ENCODE data around the gene MAP3K6. TPM values are rescaled to one million over a fixed set of nuclear protein-coding genes. Genes with fewer than 3 reads are reported as not detected.

MAP3K6 gene
- total RNA-seq, 2 experiments from 2014 or later, result 8.3 to 9.5 TPM

DNA sequence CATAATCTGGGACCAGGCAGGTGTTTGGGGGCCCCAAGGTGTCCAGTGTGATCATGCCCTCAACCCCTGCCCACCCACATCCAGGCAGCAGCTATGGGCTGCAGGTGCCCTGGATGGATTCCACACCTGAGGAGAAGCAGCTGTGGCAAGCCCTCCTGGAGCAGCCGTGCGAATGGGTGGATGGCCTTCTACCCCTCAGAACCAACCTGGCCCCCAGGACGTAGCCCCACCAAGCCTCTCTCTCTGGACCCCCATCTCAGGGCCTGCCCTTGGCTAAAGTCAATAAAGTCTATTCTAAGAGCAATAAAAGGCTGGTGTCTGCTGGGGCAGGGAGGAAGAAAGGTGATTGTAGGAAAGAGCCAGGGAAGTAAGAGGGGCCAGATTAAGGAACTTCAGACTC lies 13.1 kb downstream of the MAP3K6 start:
- ChIA-PET CTCF (interaction anchor here (1.1 to 8.9 kb wide), 5 partner anchors 10 to 54 kb away, joined by 3 to 91 read pairs (median 75); partner anchors contain the start of genes CD164L2 and SYTL1), POLR2A (interaction anchor here (1.1 to 6.7 kb wide), 3 partner anchors 9 to 17 kb away, joined by 4 to 61 read pairs (median 4); partner anchors contain the start of gene SYTL1)
- H3K4me3 Mint-ChIP-seq, result no peak overlapping the region
- intact Hi-C loops (cut with micrococcal nuclease), result no loop called here
- H3K27ac Mint-ChIP-seq, result peak overlapping the region; percentile 20
- TF ChIP-seq, protein P1, sequence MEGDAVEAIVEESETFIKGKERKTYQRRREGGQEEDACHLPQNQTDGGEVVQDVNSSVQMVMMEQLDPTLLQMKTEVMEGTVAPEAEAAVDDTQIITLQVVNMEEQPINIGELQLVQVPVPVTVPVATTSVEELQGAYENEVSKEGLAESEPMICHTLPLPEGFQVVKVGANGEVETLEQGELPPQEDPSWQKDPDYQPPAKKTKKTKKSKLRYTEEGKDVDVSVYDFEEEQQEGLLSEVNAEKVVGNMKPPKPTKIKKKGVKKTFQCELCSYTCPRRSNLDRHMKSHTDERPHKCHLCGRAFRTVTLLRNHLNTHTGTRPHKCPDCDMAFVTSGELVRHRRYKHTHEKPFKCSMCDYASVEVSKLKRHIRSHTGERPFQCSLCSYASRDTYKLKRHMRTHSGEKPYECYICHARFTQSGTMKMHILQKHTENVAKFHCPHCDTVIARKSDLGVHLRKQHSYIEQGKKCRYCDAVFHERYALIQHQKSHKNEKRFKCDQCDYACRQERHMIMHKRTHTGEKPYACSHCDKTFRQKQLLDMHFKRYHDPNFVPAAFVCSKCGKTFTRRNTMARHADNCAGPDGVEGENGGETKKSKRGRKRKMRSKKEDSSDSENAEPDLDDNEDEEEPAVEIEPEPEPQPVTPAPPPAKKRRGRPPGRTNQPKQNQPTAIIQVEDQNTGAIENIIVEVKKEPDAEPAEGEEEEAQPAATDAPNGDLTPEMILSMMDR (IDR thresholded peaks at IDR 0.05), result no peak
- H3K9me3 Mint-ChIP-seq, result no peaks in the 10 kb centered on the region
- ATAC-seq (no peak), DNase-seq (no peak)
- peaks cover 2% of the 10 kb centered on the region for H3K36me3 Mint-ChIP-seq (ENCODE audit: low read depth)
- H3K4me1 Mint-ChIP-seq (ENCODE audit: low read depth), result peaks cover 34% of the 10 kb centered on the region
- no peaks in the 10 kb centered on the region for H3K27me3 Mint-ChIP-seq

DNA sequence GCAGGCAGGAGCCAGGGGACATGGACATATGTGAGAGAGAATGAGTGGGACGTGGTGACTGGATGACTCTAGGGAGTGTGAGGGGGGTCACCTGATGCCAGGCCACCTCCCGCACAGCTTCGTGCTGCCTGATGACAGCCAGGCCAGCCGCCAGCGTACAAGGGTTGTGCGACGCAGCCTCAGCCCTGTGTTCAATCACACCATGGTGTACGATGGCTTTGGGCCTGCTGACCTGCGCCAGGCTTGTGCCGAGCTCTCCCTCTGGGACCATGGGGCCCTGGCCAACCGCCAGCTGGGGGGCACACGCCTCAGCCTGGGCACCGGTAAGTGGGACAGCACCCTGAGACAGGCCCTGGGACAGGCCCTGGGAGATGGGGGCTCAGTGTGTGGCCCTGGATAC lies 13.6 kb downstream of the MAP3K6 start:
- POLR2A ChIA-PET, result interaction anchor here (0.6 to 6.7 kb wide), 6 partner anchors 9 to 348 kb away, joined by 3 to 61 read pairs (median 4); partner anchors contain the start of gene SYTL1
- H3K27me3 Mint-ChIP-seq, result no peaks in the 10 kb centered on the region
- H3K4me3 Mint-ChIP-seq, result no peak overlapping the region
- CTCF ChIA-PET, result interaction anchor here (0.7 to 8.9 kb wide), 5 partner anchors 11 to 53 kb away, joined by 3 to 85 read pairs (median 5); partner anchors contain the start of gene SYTL1
- H3K4me1 Mint-ChIP-seq (ENCODE audit: low read depth), result peaks cover 34% of the 10 kb centered on the region
- ATAC-seq, result no peak
- no peak overlapping the region for H3K27ac Mint-ChIP-seq
- H3K36me3 Mint-ChIP-seq (ENCODE audit: low read depth), result peaks cover 2% of the 10 kb centered on the region
- TF ChIP-seq, protein P1 (IDR thresholded peaks at IDR 0.05), result no peak
- no peaks in the 10 kb centered on the region for H3K9me3 Mint-ChIP-seq
- no peak for DNase-seq
- intact Hi-C loops (cut with micrococcal nuclease), result no loop called here

DNA sequence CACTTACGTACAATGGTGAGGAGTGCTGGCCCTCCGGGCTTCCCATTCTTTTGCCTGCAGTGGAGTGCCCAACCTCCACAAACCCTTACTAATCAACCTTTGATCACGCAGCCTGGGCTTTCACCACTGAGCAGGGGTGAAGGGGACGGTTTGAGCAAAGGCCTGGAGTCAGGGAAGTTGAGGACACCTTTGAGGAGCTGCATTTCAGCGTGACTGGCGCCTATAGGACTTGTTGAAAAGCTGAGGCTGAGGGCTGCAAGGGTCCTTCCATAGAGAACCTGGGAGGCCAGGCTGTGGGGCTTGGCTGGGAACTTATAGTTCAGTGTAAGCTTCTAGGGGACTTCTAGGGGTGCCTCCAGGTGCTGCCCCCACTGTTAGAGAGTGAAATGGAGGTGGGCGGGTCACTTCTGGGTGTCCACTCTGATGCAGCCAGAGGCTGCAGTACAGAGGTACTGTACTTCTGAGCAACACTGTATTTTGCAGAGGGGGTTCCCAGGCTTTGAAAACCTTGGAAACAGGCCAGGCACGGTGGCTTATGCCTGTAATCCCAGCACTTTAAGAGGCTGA lies 15.1 kb downstream of the MAP3K6 start:
- POLR2A ChIA-PET, result interaction anchor here (6.7 kb wide), 1 partner anchor 9 kb away, joined by 61 read pairs; the partner anchor contains the start of gene SYTL1
- H3K9me3 Mint-ChIP-seq, result no peaks in the 10 kb centered on the region

DNA sequence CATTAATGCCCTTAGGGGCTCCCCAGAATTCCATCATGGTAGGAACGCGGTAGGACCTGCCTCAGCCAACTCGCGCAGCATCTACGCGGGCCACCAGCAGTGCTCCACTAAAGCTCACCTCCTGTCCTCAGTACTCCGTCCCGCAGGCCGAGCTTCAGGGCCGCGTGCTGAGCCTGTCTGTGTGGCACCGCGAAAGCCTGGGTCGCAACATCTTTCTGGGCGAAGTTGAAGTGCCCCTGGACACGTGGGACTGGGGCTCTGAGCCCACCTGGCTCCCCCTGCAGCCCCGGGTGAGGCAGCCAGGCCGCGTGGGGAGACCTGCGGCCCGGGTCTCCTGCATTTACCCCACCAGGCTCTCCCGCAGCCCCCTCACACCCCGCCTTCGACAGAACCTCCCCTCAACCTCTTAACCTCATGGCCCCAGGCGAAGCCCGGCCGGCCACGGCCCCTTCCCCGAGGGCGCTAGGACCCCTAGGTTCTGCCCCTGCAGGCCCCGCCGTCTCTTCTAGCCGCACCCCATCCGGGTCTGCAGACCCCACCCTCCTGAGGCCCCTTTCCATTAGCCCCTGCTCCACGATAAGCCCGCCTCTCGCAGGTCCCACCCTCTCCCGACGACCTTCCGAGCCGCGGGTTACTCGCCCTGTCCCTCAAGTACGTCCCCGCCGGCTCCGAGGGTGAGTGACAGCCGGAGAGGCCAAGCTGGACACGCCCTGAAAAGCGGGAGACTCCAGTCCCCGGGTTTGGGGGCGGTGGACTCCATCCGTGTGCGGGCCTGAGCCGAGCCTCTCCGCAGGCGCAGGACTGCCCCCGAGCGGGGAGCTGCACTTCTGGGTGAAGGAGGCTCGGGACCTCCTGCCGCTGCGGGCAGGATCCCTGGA lies 15.9 kb downstream of the MAP3K6 start:
- intact Hi-C loops (cut with micrococcal nuclease), result no loop called here
- no peaks in the 10 kb centered on the region for H3K9me3 Mint-ChIP-seq
- POLR2A ChIA-PET, result interaction anchor here (1.0 to 2.6 kb wide), 2 partner anchors 7 to 46 kb away, joined by 3 to 7 read pairs; no protein-coding TSS in a partner anchor
- no peaks in the 10 kb centered on the region for H3K27me3 Mint-ChIP-seq
- CTCF ChIA-PET, result interaction anchor here (0.9 to 8.9 kb wide), 4 partner anchors 8 to 51 kb away, joined by 4 to 85 read pairs (median 10); no protein-coding TSS in a partner anchor
- H3K36me3 Mint-ChIP-seq (ENCODE audit: low read depth), result peaks cover 9% of the 10 kb centered on the region
- TF ChIP-seq, protein P1 (IDR thresholded peaks at IDR 0.05), result no peak
- ATAC-seq (no peak), DNase-seq (no peak)
- H3K4me1 Mint-ChIP-seq (ENCODE audit: low read depth), result peaks cover 25% of the 10 kb centered on the region
- no peak overlapping the region for H3K27ac Mint-ChIP-seq
- no peak overlapping the region for H3K4me3 Mint-ChIP-seq

More for the DNA sequence above, 15.1 kb downstream of the MAP3K6 start:
- DNase-seq (no peak), ATAC-seq (no peak)
- CTCF ChIA-PET, result interaction anchor here (0.9 to 8.9 kb wide), 3 partner anchors 19 to 52 kb away, joined by 4 to 85 read pairs (median 4); no protein-coding TSS in a partner anchor
- Mint-ChIP-seq H3K4me3 (no peak overlapping the region), H3K36me3 (ENCODE audit: low read depth) (peaks cover 5% of the 10 kb centered on the region), H3K27me3 (no peaks in the 10 kb centered on the region), H3K4me1 (ENCODE audit: low read depth) (peaks cover 28% of the 10 kb centered on the region), H3K27ac (peak overlapping the region; percentile 15)
- intact Hi-C loops (cut with micrococcal nuclease), result no loop called here
- TF ChIP-seq, protein P1 (IDR thresholded peaks at IDR 0.05), result no peak

All from activated CD8-positive, alpha-beta T cell treated with anti-CD3 and anti-CD28 coated beads for 36 hours (primary cell).